GM12892 (cell line): ENCODE results near the gene ZNF580.

Experiments used
- DNase-seq: peaks from one replicate; pipeline ENCODE4 v3.0.0; 2011; ENCODE audit not compliant: insufficient read length
- FAIRE-seq: peaks from 2 replicates; lab custom pipeline; 2011; peaks lifted over from hg19 to GRCh38; lab: Jason Lieb, UNC
- POLR2A ChIP-seq: IDR thresholded peaks from 2 replicates; pipeline ENCODE4 v1.6.1; 2011; ENCODE audit warnings: low read depth, low read length, control low read depth
- POLR2AphosphoS5 ChIP-seq: IDR thresholded peaks from 2 replicates; pipeline ENCODE4 v1.6.1; 2011; ENCODE audit warnings: low read depth, low read length, control low read depth
- TAF1 ChIP-seq: IDR thresholded peaks from 2 replicates; pipeline ENCODE4 v1.6.1; 2011; ENCODE audit warnings: low read depth, mild to moderate bottlenecking, control low read depth, low read length, borderline replicate concordance

ZNF580 gene

GRCh38 chr19:55658846-55659459, 18.2 kb downstream of the ZNF580 start:
- FAIRE-seq (no peak), DNase-seq (no peak)
- TF ChIP-seq POLR2AphosphoS5: no peak
- no peak for TF ChIP-seq TAF1
- TF ChIP-seq POLR2A: no peak

DNA sequence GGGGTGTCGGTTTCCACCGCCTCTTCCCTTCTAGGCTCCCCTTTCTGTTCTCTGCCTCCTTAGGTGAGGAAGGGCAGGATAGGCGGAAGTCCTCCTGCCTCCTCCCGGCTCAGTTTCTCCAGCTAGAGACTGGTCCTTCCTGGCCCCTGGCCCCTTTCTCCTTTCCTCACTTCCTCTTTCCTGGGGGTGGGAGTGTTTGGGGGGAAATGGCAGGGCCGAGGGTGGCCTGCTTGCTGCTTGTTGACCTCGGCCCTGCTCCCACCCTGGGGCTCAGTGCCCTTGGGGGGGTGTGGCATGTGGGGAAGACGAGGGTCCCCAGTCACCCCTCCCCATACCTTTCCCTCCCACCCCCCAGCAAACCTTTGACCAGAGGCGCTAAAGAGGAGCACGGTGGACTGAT, 19.0 kb downstream of the ZNF580 start:
- no peak for TF ChIP-seq POLR2A
- no peak for TF ChIP-seq TAF1
- FAIRE-seq: no peak
- no peak for DNase-seq

DNA sequence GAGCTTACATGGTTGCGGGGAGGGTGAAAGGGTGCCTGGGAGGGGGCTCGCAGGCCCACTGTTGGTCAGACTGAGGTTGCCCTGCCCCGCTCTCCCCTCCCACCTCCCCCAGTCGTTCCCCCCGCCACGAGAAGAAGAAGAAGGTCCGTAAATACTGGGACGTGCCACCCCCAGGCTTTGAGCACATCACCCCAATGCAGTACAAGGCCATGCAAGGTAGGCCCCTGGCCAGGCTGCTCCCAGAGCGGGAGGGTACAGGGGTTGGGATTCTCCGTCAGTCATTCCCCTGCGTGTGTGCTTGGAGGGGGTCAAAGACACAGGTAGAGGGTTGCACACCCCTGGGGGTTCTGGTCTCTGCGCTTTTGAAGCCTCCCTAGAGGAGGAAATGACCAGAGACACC, 19.6 kb downstream of the ZNF580 start:
- TF ChIP-seq POLR2A: no peak
- TF ChIP-seq TAF1: no peak
- no peak for TF ChIP-seq POLR2AphosphoS5
- FAIRE-seq (no peak), DNase-seq (no peak)

DNA sequence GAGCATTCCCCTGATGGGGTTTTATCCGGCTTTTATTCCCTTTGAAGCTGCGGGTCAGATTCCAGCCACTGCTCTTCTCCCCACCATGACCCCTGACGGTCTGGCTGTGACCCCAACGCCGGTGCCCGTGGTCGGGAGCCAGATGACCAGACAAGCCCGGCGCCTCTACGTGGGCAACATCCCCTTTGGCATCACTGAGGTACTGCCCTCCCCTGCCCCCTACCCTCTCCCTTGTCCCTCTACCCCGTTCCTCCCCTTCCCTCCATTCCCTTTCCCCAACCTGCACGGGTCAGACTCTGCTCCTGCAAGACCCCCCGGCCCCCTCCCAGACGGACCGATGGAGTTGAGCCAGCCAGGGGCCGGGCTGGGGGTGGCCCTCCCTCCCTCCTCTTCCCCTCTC, 20.2 kb downstream of the ZNF580 start:
- FAIRE-seq (no peak), DNase-seq (no peak)
- TF ChIP-seq POLR2AphosphoS5 (no peak), POLR2A (no peak), TAF1 (no peak)

- FAIRE-seq: no peak
- DNase-seq: no peak
- no peak for TF ChIP-seq TAF1
Observed at GRCh38 chr19:55661826-55662225, 21.0 kb downstream of the ZNF580 start.

GRCh38 chr19:55663846-55664536, 23.2 kb downstream of the ZNF580 start:
- TF ChIP-seq POLR2AphosphoS5 (no peak; the same call in 1 of the 2 replicates), POLR2A (no peak; the same call in 1 of the 2 replicates), TAF1 (no peak)
- FAIRE-seq (no peak), DNase-seq (no peak)

GRCh38 chr19:55666343-55667005, 25.7 kb downstream of the ZNF580 start:
- TF ChIP-seq POLR2AphosphoS5 (peak; percentile 12; the same call in 1 of the 2 replicates), TAF1 (no peak), POLR2A (peak; percentile 44; the same call in 1 of the 2 replicates)
- no peak for DNase-seq
- no peak for FAIRE-seq

- FAIRE-seq: no peak
- DNase-seq: no peak
- no peak for TF ChIP-seq TAF1
- TF ChIP-seq POLR2AphosphoS5: no peak
- TF ChIP-seq POLR2A: no peak; the same call in 1 of the 2 replicates
Observed at GRCh38 chr19:55667006-55667381, 26.2 kb downstream of the ZNF580 start.

GRCh38 chr19:55667511-55667910, 26.7 kb downstream of the ZNF580 start:
- FAIRE-seq: no peak
- DNase-seq: no peak
- TF ChIP-seq POLR2A (no peak), POLR2AphosphoS5 (no peak), TAF1 (no peak)

- DNase-seq (no peak), FAIRE-seq (no peak)
- TF ChIP-seq POLR2AphosphoS5: no peak
- TF ChIP-seq TAF1: no peak
Observed at GRCh38 chr19:55667958-55668357, 27.2 kb downstream of the ZNF580 start.

GRCh38 chr19:55668603-55669348, 28.0 kb downstream of the ZNF580 start:
- TF ChIP-seq POLR2A (0 out of 2 replicates have a peak, but pooled peaks have one; percentile 9), POLR2AphosphoS5 (peak; percentile 1; the same call in 1 of the 2 replicates), TAF1 (no peak)
- FAIRE-seq (no peak), DNase-seq (no peak)
